Germinal center (tissue), 1 donor: ENCODE results near the gene NFAM1.

Experiments used
- DNase-seq: peaks from one replicate; pipeline ENCODE4 v3.0.0; 2012; ENCODE audit warnings: mixed read lengths, low spot score

The NFAM1 gene, protein sequence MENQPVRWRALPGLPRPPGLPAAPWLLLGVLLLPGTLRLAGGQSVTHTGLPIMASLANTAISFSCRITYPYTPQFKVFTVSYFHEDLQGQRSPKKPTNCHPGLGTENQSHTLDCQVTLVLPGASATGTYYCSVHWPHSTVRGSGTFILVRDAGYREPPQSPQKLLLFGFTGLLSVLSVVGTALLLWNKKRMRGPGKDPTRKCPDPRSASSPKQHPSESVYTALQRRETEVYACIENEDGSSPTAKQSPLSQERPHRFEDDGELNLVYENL

DNA sequence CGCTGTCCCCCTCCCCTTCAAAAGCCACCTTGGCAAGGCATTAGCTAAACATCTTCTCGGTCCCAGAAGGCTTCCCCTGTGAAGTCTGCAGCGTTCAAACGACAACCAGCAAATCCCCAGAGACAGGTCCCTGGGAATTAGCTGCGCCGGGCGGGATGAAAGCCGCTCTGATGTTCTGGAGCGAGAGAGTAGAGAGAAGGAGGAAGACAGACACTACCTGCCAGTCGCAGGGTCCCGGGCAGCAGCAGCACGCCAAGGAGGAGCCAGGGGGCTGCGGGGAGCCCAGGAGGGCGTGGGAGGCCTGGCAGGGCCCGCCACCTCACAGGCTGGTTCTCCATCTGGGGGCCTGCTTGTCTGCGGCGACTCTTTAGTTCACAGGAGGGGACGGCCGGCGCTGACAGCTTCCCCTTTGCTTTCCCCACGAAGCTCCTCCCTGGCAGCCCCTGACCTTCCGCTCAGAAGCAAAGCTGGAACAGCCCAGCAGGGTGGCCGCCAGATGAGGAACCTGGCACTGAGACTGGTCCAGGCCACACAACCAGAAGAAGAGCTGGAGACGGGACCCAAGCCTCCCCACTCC, at the start of gene NFAM1:
TSS of gene NFAM1 (minus strand) at position 384 of the 577 bp plus-strand sequence. CDS start at position 338, 46 bp downstream.
- no peak for DNase-seq

DNA sequence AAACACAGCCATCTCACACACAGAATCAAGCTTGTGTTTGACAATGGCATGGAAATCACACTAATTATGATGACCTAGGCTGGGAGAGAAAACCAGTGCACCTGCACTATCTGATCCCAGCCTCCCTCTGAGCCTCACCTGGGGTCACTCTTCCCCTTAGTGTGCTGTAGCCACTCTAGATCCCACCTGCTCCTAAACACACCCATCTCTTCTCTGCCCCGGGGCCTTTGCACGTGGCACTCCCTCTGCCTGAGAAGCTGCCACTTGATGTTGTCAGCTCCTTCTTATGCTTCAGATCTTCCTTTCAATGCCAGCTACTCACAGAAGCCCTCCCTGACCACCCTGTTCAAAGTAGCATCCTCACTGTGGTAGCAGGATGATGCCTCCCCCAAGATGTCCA, 42.9 kb upstream of the NFAM1 start:
- no peak for DNase-seq

DNA sequence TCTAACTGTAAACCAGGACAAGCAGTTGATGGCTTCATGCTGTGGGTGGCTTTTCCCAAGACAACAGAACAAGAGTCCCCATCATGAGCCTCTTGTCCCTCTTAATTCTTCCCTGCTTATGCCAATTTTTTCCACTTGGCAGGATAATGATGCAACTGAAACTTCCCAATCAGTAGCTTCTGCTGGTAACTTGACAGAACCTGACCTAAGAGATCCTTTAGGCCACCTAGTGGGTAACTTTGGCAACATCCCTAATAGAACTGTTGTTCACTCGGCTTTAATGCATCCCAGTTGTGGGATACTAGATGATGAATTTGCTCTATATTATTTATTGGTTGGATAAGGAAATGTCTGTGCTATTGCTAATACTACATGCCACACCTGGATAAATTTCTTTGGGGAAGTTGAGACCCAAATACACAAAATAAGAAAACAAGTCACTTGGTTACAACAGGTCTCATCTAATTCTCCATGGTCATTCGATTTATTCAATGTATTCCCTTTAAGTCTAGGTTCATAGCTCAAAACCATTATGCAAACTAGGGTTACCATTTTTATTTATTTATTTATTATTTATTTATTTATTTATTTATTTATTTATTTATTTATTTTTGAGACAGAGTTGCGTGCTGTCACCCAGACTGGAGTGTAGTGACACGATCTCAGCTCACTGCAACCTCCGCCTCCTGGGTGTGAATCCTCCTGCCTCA, 41.4 kb upstream of the NFAM1 start:
- peak; percentile 32 for DNase-seq

DNA sequence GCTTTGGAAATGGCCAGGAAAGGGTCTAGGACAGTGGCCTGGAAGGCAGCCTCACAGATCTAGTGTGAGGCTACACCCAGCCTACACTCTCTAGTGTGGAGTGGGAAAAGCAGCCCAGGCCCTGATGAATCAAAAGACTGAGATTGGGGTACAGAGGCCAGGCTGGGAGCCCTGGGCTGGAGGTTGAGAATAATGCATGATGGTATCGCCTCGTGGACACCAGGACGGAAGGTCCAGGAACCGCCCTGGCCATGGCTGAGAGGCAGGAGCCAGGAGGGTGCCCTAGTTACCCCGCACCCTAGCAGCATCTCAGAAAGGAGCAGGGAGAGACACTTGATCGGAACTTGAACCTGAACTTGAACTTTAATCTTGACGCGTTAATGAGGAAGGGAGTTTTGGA, 40.5 kb upstream of the NFAM1 start:
- DNase-seq: no peak

DNA sequence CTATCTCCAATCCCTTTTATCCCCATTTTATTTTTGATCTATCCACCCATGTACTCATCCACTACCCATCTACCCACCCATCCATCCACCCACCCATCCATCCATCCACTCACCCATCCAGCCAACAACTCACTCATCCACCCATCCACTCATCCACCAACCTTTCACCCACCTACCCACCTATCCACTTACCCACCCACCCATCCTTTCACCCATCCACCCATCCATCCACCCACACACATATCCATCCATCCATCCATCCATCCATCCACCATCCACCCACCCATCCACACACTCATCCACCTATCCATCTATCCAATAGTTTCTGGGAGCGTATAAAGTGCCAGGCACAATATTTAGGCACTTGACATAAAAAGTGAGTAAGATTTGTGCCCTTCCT, 39.2 kb upstream of the NFAM1 start:
- DNase-seq: no peak

DNA sequence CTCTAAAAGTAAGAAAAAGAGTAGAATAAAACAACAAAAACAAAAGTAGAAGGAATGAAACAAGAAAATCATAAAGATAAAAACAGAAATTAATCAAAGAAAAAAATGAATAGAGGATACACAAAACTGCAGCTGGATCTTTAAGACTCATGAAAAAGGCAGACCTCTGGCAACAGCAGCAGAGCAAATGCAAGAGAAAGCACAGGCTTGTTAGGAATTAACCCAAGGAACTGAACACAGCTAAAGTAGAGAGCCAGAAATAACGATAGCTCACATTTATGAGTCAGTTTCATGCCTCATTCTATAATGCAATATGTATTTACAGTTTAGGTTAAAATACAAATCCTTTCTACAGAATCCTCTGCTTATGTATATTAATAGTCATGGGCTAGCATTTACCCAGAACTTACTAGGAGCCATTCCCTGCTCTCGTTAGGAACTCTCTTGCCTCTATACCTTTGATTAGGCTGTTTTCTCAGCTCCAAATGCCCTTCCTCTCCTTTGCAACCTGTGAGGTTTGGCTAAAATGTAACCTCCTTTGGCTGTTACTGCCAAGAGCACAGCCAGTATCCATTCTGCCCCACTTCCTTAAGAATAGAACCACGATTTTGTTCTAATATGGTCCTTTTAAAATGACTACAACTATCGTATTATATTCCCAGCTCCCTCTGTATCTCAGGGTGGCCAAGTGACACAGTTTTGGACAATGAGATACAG, 38.3 kb upstream of the NFAM1 start:
- DNase-seq: no peak

DNA sequence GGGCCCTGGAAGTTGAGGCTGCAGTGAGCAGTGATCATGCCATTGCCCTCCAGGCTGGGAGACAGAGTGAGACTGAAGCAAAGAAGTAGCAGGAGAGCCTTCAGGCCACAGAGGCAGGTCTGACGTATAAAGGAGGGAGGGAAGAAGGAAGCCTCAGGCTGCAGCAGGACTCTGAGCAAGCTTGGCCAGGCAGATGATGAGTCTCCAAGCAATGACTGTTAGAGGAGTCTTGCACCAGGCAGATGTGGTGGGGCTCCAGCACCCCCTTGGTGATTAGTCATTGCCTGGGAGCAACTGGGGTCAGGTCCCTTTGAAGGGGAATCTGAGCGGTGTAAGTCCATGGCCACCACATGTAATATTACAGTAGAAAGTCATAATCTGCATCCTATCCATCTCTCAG, 36.6 kb upstream of the NFAM1 start:
- no peak for DNase-seq

DNA sequence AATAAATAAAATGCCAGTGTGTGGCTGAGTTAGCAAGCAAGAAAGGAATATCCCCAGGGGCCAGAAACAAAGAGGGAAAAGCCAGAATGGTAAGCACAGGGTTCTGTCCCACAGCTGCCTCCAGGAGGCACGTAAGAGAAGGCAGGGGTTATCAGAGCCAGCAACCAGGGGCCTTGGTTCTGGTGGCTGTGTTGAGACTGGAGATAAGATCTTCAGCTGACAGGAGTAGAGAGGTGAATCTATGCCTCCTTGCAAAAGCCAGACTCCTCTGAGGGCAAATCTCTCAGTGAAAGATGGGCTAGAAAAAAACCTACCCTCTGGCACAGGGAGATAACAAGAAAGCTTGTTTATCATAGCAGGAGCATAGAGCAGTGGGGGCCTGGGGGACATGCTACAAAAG, 29.8 kb upstream of the NFAM1 start:
- DNase-seq: no peak

DNA sequence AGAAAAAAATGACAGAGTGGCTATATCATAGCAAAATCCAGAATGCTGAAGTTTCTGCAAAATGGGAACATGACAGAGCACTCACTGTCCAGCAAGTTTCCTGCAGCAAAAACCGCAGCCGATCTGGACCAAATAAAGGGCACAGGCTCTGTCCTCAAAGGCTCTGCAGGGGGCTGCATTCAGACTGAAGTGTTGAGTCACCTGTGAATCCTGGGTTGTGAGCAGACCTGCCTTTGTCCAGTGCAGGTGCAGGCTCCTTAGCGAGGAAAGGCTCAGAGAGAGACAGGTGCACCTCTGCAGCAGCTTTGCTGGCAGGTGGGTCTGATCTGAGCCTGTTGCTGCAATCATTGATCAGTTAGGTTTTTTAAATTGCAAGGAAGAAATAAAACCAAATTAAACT, 29.3 kb upstream of the NFAM1 start:
- no peak for DNase-seq

DNA sequence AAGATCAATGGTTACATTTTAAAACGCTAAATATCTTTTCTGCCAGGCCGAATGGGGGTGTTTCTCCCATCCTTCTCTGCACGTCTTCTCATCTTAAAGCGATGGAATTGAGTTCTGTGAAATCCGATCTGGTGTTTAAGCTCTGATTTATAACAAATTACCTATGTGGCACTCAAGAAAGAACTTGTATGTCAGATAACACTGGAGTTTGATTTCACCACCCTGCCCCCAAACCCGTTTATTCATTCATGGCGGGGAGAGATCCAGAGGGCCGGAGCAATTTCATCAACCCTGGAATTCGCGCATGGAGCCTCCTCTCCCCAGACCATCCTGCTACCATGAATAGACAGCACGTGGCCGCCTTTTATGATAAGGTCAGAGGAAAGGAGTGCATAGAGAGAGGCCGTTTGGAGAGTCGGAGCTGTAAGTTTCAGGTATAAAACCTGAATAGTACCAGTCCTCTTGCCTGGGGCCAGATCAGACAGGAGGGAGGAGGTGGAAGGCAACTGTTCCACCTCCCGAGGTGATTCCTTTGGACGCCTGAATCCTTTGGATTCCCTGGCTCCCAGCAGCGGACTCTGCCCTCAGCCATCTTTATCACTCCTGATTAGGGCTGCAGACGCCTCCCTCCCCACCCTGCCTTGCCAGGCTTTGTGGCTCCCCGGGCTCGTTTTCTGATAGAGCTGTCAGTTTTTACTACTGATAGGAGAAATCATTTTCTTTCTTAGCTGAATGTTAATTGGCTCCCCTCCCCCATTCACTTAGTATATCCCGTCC, 27.3 kb upstream of the NFAM1 start:
- DNase-seq: no peak

DNA sequence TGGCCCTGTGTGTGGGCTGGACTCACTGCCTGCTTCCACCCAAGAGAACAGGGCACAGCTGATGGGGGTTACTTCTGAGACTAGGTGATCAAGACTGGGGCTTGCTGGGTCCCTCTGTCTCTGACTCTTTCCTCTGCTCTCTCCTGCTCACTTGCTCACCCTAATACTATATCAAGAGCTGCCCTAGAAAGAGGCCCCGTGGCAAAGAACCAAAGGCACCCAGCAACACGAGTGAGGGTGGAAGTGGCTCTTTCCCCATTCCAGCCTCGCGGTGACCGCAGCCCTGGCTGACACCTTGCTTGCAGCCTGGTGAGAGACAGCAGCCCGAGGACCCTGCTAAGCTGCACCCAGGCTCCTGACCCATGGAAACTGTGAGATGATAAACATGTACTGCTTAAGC, 20.7 kb upstream of the NFAM1 start:
- DNase-seq: no peak

DNA sequence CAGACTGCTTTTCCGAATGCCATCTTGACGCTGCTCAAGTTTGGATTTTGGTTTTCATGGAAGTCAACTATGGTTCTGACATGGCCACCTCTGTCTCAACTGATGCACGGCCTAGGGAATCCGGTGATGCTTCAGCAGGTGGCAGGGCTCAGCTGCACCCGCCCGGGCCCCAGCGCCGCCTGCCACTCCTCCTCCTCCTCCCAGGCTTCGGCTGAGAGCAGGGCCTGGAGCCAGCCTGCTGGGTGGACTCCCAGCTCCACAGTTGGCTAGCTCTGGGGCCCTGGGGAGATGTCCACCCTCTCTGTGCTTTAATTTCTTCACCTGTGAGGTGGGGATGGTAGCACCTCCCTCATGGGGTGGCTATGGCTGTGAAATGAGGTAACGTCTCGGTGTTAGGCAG, 20.3 kb upstream of the NFAM1 start:
- DNase-seq: no peak

DNA sequence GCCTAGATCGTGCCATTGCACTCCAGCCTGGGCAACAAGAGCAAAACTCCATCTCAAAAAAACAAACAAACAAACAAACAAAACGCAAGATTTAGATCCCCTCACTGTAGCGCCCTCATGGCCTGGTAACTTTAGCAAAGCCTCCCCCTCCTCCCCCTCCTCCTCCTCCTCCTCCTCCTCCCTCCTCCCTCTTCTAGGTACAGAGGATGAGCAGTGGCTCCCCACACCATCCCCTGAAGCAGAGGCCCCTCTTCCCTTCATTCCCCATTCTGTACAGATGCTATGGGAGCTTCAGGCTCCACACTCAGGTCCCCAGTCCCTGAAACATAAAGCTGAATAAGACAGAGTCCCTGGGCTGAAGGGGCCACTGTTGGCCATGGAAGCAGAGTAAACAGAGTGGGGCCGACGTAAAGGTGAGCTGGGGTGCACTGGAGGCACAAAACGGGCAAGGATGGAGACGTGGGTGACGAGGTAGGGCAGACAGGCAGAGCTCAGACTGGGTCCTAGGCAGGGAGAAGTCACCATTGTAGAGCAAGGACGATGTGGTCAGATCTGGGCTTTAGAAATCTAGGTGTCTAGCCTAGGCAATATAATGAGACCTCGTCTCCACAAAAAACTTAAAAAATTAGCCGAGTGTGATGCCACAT, 19.4 kb upstream of the NFAM1 start:
- no peak for DNase-seq

DNA sequence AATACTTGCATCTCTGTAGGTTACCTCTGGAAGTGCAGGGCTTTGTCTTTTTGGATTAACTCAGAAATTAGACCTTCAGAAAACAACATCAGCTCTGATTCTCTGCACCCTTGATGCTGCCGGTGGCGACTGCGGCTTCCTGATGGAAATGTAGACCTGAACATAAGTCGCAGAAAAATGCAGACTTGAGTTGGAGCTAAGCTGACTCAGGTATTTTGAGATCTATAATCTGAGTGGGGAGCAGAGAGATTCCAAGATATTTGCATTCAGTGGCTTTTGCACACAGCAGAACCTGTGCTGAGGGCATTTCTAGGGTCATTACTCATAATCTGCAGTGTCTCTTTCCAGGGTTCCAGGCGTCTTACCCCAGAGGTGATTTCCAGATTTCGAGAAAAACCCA, 18.7 kb upstream of the NFAM1 start:
- no peak for DNase-seq

DNA sequence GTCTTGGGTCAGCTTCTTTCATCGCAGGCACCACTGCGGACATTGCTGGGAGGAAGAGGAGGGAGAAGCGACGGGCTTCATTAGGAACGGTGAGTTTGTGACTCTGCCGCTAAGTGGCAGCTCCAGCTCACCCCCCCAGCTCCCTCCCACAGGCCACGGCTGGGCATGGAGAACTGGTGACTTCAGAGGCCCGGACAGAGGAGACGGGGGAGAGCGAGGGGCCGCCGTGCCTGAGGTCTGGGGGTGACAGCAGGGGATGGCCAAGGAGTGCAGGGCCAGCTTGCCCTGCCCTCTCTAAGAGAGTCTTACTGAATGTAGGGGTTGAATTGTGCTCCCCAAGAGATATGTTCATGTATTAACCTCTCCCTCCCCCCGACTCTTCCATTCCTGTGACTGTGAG, 13.9 kb upstream of the NFAM1 start:
- DNase-seq: no peak

DNA sequence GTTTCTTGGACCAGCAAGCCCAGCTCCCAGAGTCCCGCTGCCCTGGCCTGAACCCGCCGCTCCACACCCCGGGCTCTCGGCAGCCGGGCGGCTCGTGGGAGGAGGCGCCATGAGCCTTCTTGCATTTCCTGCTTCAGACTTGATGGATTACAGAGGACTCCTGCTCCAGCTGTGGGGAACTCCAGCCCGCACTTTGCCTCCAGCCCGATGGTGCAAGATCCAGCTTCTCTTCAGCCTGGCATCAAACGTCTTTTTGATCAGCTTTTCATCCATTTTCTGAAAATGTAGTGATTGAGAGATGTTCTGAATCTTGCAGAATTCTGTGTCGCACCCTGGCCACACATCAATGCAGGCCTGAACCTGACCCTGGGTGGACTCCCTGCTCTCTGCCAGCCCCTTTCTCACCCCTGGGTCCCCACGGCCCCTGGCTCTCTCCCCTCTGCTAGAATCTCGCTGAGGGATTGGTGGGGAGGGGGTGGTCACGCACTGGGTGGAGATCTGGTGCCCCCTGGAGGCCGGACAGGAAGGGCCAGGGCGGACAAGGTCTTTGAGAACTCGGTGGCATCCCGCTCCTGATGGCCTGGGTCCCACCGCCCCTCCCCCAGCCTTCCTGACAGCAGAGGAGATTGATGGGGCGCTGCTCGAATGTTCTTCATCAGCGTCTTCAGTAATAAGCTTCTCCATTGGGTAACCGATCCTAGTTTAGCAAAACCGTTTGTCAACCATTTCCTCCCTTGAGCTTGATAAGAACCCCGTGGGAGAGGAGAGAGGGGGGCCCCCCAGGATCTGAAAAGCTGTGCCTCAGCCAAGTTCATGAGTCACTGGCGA, 12.1 kb upstream of the NFAM1 start:
- DNase-seq: peak; percentile 89

DNA sequence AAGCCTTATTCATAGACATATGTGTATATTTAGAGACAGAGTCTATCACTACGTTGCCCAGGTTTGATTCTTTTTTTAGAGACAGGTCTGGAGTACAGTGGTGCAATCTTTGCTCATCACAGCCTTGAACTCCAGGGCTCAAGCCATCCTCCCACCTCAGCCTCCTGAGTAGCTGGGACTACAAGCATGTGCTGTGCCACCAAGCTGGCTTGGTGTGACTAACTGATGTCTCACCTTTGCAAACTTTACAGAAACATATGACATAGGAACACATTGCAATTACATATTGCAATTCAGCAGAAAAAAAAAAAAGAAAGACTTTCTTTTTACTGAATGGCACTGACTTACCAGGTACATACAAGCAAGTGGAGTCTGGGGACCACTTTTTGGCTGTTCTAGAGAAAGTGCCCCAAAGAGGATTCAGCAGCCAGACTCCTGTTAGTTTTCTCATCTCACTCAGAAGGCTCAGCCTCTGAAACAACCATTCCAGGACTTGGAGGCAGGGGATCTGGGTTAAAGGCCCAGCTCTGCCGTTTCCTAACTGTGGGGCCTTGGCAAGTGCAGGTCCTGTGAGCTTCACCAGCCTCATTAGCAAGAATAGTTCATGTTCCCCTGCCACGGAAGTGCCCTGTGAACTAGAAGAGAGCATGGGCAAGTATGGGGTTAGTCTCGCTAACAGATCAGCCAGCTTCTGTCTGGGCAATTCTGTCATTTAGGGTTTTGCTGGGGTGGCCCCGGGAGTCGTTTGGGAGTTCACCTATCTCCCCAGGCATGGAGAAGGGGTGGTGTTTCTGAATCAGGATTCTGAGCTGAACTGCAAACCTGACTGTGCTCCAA, 11.3 kb upstream of the NFAM1 start:
- peak; percentile 27 for DNase-seq

DNA sequence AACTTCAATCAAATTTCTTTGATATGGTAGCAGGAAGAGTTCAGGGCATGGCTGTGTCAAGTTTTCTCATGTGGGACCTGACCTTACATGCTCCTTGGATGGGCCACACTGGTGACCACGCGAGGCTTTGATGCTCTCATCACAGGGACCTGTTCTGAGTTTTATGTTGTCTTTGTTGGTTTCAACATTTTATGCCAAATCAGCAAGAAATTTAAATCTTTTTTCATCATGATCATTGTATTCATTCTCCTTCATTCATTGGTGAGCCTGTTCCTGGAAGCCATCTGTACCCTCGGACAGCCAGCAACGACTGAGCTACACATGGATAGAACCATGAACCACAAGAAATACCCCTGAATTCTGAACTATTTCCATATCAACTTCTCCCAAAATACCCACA, 10.5 kb upstream of the NFAM1 start:
- DNase-seq: no peak

DNA sequence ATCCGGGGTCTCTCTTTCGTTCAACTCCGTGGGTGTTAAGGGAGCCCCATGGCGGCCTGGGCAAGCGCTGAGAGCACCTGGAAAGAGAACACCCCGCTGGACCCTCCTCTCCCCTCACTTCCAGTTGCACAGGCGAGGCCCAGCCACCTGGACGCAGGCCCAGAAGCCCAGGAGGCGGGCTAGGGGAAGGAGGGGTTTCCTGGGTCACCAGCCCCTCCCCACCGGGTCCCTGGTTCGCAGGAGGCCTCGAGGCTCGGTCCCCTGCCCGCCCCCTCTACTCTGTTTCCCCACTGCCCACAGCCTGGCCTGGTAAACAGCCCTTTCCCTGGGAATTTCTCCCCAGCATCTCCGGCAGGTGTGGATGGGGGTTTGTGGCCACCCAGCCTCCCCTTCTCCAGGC, 8.5 kb upstream of the NFAM1 start:
- DNase-seq: no peak
